Measurements from ENCODE around the gene DUSP21. TPM values are rescaled to one million over a fixed set of nuclear protein-coding genes. Genes with fewer than 3 reads are reported as not detected.
"Not testable (repeated sequence)": the region's sequence is repeated elsewhere in the genome, so short reads cannot be mapped to it uniquely, and the experiment has no call there.

Gene DUSP21
- total RNA-seq, 2 experiments from 2014 or later: not detected

GRCh38 chrX:44889824-44890223 is 46.0 kb downstream of the DUSP21 start:
- no peak overlapping the region for H3K27ac Mint-ChIP-seq
- ATAC-seq (no peak), DNase-seq (no peak)
- no peaks in the 10 kb centered on the region for H3K27me3 Mint-ChIP-seq
- H3K4me1 Mint-ChIP-seq: peaks cover 16% of the 10 kb centered on the region
- H3K9me3 Mint-ChIP-seq (ENCODE audit: low read depth): no peaks in the 10 kb centered on the region
- peaks cover 18% of the 10 kb centered on the region for H3K36me3 Mint-ChIP-seq
- no peak overlapping the region for H3K4me3 Mint-ChIP-seq
- CTCF ChIA-PET: no interaction called here

GRCh38 chrX:44890247-44890646 is 46.4 kb downstream of the DUSP21 start:
- Mint-ChIP-seq H3K4me1 (peaks cover 15% of the 10 kb centered on the region), H3K27me3 (no peaks in the 10 kb centered on the region), H3K36me3 (peaks cover 18% of the 10 kb centered on the region), H3K4me3 (no peak overlapping the region), H3K27ac (no peak overlapping the region), H3K9me3 (ENCODE audit: low read depth) (no peaks in the 10 kb centered on the region)
- ATAC-seq (no peak), DNase-seq (no peak)
- CTCF ChIA-PET: no interaction called here

- H3K4me3 Mint-ChIP-seq; H3K9me3 Mint-ChIP-seq (ENCODE audit: low read depth); CTCF ChIA-PET; DNase-seq; ATAC-seq; H3K27me3 Mint-ChIP-seq; H3K27ac Mint-ChIP-seq: not testable (repeated sequence)
- peaks cover 20% of the 10 kb centered on the region for H3K36me3 Mint-ChIP-seq
- H3K4me1 Mint-ChIP-seq: peaks cover 17% of the 10 kb centered on the region
These were observed 46.9 kb downstream of the DUSP21 start for GRCh38 chrX:44890687-44891086.

- Mint-ChIP-seq H3K36me3 (peaks cover 25% of the 10 kb centered on the region), H3K4me1 (peaks cover 17% of the 10 kb centered on the region), H3K27ac (no peak overlapping the region), H3K4me3 (no peak overlapping the region), H3K27me3 (no peaks in the 10 kb centered on the region), H3K9me3 (ENCODE audit: low read depth) (no peaks in the 10 kb centered on the region)
- DNase-seq: no peak
- CTCF ChIA-PET: no interaction called here
- ATAC-seq: no peak
These were observed 47.8 kb downstream of the DUSP21 start for GRCh38 chrX:44891642-44892041.

Other genes starting within 250 kb of the DUSP21 start
- 10 to 100 TPM; 25.9 to 33.7 TPM for gene KDM6A, start 29.2 kb downstream of the DUSP21 start, total RNA-seq